ENCODE data around the gene ARHGAP36.

ARHGAP36 gene

GRCh38 chrX:131041667-131042066 is 16.5 kb upstream of the ARHGAP36 start:
- Histone ChIP-seq H3K27ac (ENCODE audit: low read depth, low read length) (no peak overlapping the region), H3K36me3 (ENCODE audit: control insufficient read depth, low read length) (no peaks in the 10 kb centered on the region), H3F3A (ENCODE audit: control insufficient read depth, insufficient read depth) (no peaks in the 10 kb centered on the region), H3K9me2 (replicated peaks; ENCODE audit: control insufficient read depth, low read length) (no peaks in the 10 kb centered on the region), H3K4me1 (ENCODE audit: control insufficient read depth, low read length) (no peaks in the 10 kb centered on the region), H4K20me1 (ENCODE audit: control insufficient read depth, insufficient read depth, low read depth, low read length) (no peaks in the 10 kb centered on the region), H3K27me3 (ENCODE audit: control insufficient read depth, low read length) (no peaks in the 10 kb centered on the region), H3K4me3 (ENCODE audit: low read length) (no peak overlapping the region), H3K79me2 (ENCODE audit: control insufficient read depth, low read length) (no peaks in the 10 kb centered on the region), H3K4me2 (ENCODE audit: low read length) (no peak overlapping the region), H3K9me3 (ENCODE audit: control insufficient read depth, insufficient read depth, low read length) (no peaks in the 10 kb centered on the region)
- TF ChIP-seq EZH2phosphoT487 (IDR thresholded peaks at IDR 0.05; ENCODE audit: borderline replicate concordance, low read length) (no peak), CTCF (IDR thresholded peaks at IDR 0.05; ENCODE audit: low read depth, low read length, poor library complexity, severe bottlenecking) (no peak)

GRCh38 chrX:131045726-131046125 is 12.4 kb upstream of the ARHGAP36 start:
- no peak overlapping the region for H3K27ac ChIP-seq (ENCODE audit: low read depth, low read length)
- no peaks in the 10 kb centered on the region for H3K9me2 ChIP-seq (replicated peaks; ENCODE audit: control insufficient read depth, low read length)
- no peaks in the 10 kb centered on the region for H3K36me3 ChIP-seq (ENCODE audit: control insufficient read depth, low read length)
- H3K27me3 ChIP-seq (ENCODE audit: control insufficient read depth, low read length): no peaks in the 10 kb centered on the region
- H3K4me1 ChIP-seq (ENCODE audit: control insufficient read depth, low read length): no peaks in the 10 kb centered on the region
- no peaks in the 10 kb centered on the region for H3K9me3 ChIP-seq (ENCODE audit: control insufficient read depth, insufficient read depth, low read length)
- H4K20me1 ChIP-seq (ENCODE audit: control insufficient read depth, insufficient read depth, low read depth, low read length): no peaks in the 10 kb centered on the region
- H3K4me3 ChIP-seq (ENCODE audit: low read length): no peak overlapping the region
- no peak overlapping the region for H3K4me2 ChIP-seq (ENCODE audit: low read length)
- no peak for TF ChIP-seq CTCF (IDR thresholded peaks at IDR 0.05; ENCODE audit: low read depth, low read length, poor library complexity, severe bottlenecking)
- no peaks in the 10 kb centered on the region for H3K79me2 ChIP-seq (ENCODE audit: control insufficient read depth, low read length)
- no peaks in the 10 kb centered on the region for H3F3A ChIP-seq (ENCODE audit: control insufficient read depth, insufficient read depth)

- Histone ChIP-seq H3F3A (ENCODE audit: control insufficient read depth, insufficient read depth) (no peaks in the 10 kb centered on the region), H3K27ac (ENCODE audit: low read depth, low read length) (no peak overlapping the region), H3K9me3 (ENCODE audit: control insufficient read depth, insufficient read depth, low read length) (no peaks in the 10 kb centered on the region), H3K36me3 (ENCODE audit: control insufficient read depth, low read length) (no peaks in the 10 kb centered on the region), H3K27me3 (ENCODE audit: control insufficient read depth, low read length) (no peaks in the 10 kb centered on the region), H3K4me3 (ENCODE audit: low read length) (no peak overlapping the region), H3K4me1 (ENCODE audit: control insufficient read depth, low read length) (no peaks in the 10 kb centered on the region), H3K79me2 (ENCODE audit: control insufficient read depth, low read length) (no peaks in the 10 kb centered on the region), H3K4me2 (ENCODE audit: low read length) (no peak overlapping the region), H3K9me2 (replicated peaks; ENCODE audit: control insufficient read depth, low read length) (no peaks in the 10 kb centered on the region), H4K20me1 (ENCODE audit: control insufficient read depth, insufficient read depth, low read depth, low read length) (no peaks in the 10 kb centered on the region)
- no peak for TF ChIP-seq CTCF (IDR thresholded peaks at IDR 0.05; ENCODE audit: low read depth, low read length, poor library complexity, severe bottlenecking)
- no peak for TF ChIP-seq EZH2phosphoT487 (IDR thresholded peaks at IDR 0.05; ENCODE audit: borderline replicate concordance, low read length)
Measured at GRCh38 chrX:131046596-131046995, 11.6 kb upstream of the ARHGAP36 start.

- Histone ChIP-seq H4K20me1 (ENCODE audit: control insufficient read depth, insufficient read depth, low read depth, low read length) (no peaks in the 10 kb centered on the region), H3K4me2 (ENCODE audit: low read length) (no peak overlapping the region), H3K27me3 (ENCODE audit: control insufficient read depth, low read length) (no peaks in the 10 kb centered on the region), H3F3A (ENCODE audit: control insufficient read depth, insufficient read depth) (no peaks in the 10 kb centered on the region), H3K4me3 (ENCODE audit: low read length) (no peak overlapping the region), H3K27ac (ENCODE audit: low read depth, low read length) (no peak overlapping the region), H3K9me2 (replicated peaks; ENCODE audit: control insufficient read depth, low read length) (no peaks in the 10 kb centered on the region), H3K79me2 (ENCODE audit: control insufficient read depth, low read length) (no peaks in the 10 kb centered on the region), H3K9me3 (ENCODE audit: control insufficient read depth, insufficient read depth, low read length) (no peaks in the 10 kb centered on the region), H3K4me1 (ENCODE audit: control insufficient read depth, low read length) (no peaks in the 10 kb centered on the region), H3K36me3 (ENCODE audit: control insufficient read depth, low read length) (no peaks in the 10 kb centered on the region)
- TF ChIP-seq EZH2phosphoT487 (IDR thresholded peaks at IDR 0.05; ENCODE audit: borderline replicate concordance, low read length) (no peak), CTCF (IDR thresholded peaks at IDR 0.05; ENCODE audit: low read depth, low read length, poor library complexity, severe bottlenecking) (no peak)
Measured at GRCh38 chrX:131047180-131047579, 11.0 kb upstream of the ARHGAP36 start.
